GM18508 (cell line): ENCODE results near the gene COLQ.
"Not testable (repeated sequence)": the region's sequence is repeated elsewhere in the genome, so short reads cannot be mapped to it uniquely, and the experiment has no call there.

Experiments used
- ATAC-seq: cut with Tn5 transposase; IDR thresholded peaks from one replicate; pipeline ENCODE4 v1.9.1; 2021; ENCODE audit warnings: moderate number of reproducible peaks; ENCODE audit not compliant: insufficient read depth, unreplicated experiment

Gene COLQ

GRCh38 chr3:15431256-15431837 lies 90.2 kb downstream of the COLQ start:
- ATAC-seq = no peak

GRCh38 chr3:15430624-15431023 lies 90.9 kb downstream of the COLQ start:
- no peak for ATAC-seq

GRCh38 chr3:15429080-15429479 lies 92.4 kb downstream of the COLQ start:
- ATAC-seq = no peak

GRCh38 chr3:15428539-15428938 lies 93.0 kb downstream of the COLQ start:
- no peak for ATAC-seq

- ATAC-seq = no peak
These were observed 93.5 kb downstream of the COLQ start for GRCh38 chr3:15427981-15428380.

GRCh38 chr3:15427182-15427880 lies 94.2 kb downstream of the COLQ start, which contains the start of the genes EAF1 and METTL6:
Gene EAF1, plus strand, starts transcription at chr3:15427598. Its CDS starts 182 bp downstream, at chr3:15427780.
Gene METTL6, minus strand, starts transcription at chr3:15427544. Its CDS starts 1,033 bp downstream, at chr3:15426511.
- no peak for ATAC-seq

- ATAC-seq = no peak
These were observed 94.9 kb downstream of the COLQ start for GRCh38 chr3:15426579-15427118.

- ATAC-seq = no peak
These were observed 100.6 kb downstream of the COLQ start for GRCh38 chr3:15420871-15421270.

- ATAC-seq = not testable (repeated sequence)
These were observed 110.5 kb downstream of the COLQ start for GRCh38 chr3:15410966-15411365.

- ATAC-seq = no peak
These were observed 111.7 kb downstream of the COLQ start for GRCh38 chr3:15409774-15410173.

GRCh38 chr3:15409239-15409638 lies 112.3 kb downstream of the COLQ start:
- no peak for ATAC-seq

- ATAC-seq = no peak
These were observed 116.0 kb downstream of the COLQ start for GRCh38 chr3:15405448-15406050.

GRCh38 chr3:15404767-15405166 lies 116.7 kb downstream of the COLQ start:
- ATAC-seq = no peak

GRCh38 chr3:15403965-15404364 lies 117.5 kb downstream of the COLQ start:
- ATAC-seq = no peak

GRCh38 chr3:15403495-15403894 lies 118.0 kb downstream of the COLQ start:
- ATAC-seq = no peak

GRCh38 chr3:15401936-15402335 lies 119.6 kb downstream of the COLQ start:
- ATAC-seq = no peak
